KOPT-K1 (cell line): ENCODE results near the gene GAD1.

Experiments used
- H3K27ac ChIP-seq: fragments of 200-600 bp; sonication (generic); 2 replicates; pipeline ENCODE4 v1.5.1; 2016; ENCODE audit warnings: antibody characterized with exemption, mild to moderate bottlenecking, low read depth, low read length; ENCODE audit not compliant: poor library complexity, severe bottlenecking
- H3K36me3 ChIP-seq: fragments of 200-600 bp; sonication (generic); 2 replicates; pipeline ENCODE4 v1.5.1; 2017; ENCODE audit warnings: antibody characterized with exemption, mild to moderate bottlenecking, low read length, moderate library complexity; ENCODE audit not compliant: insufficient read depth
- H3K9me3 ChIP-seq: fragments of 200-600 bp; sonication (generic); 2 replicates; pipeline ENCODE4 v1.5.1; 2017; ENCODE audit warnings: antibody characterized with exemption, low read length, mild to moderate bottlenecking; ENCODE audit not compliant: insufficient read depth, poor library complexity, severe bottlenecking

GAD1 gene

DNA sequence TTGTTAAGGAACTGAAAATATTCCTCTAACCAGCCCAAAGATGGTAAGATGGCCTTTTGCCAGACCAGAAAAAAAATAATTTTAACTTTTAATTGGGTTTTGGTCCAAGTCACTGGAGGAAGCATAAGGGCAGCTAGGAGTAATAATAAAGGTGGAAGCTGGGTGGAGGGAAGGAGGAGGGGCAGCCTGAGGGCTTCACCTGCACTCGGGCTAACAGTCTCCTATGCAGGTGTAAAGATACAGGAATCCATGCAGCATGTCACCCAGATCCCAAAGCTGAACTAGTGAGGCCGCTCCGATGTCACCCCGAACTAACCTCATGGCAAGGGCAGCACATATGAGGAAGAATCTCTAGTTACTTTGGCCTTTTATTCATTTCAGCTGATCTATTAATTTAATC lies 75.2 kb downstream of the GAD1 start:
- H3K9me3 ChIP-seq, result no peaks in the 10 kb centered on the region
- no peaks in the 10 kb centered on the region for H3K36me3 ChIP-seq
- H3K27ac ChIP-seq, result no peak overlapping the region

DNA sequence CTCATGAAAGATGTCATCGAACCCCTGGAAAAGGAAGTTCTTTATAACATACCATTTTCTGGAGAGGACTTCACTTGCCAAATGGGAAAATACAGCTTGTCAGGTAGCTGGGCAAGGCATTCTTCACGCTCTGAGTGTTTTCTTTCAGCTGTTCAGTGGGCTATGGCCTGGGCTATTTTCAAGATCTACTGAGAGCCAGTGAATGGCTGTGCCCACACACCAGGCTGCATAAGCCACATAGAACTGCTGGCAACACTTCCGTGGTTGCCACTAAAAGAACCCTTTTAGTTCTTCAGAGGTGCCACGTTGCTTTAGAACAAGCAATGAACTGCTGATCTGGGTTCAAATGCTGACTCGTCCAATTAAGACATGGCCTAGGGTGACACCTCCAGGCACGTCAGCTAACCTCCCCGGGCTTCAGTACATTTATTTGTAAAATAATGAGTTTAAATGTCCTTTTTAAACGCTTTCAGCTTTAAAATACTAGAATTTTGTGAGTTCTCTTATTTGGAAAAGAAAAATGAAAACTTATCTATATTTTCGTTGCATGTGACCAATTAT lies 75.8 kb downstream of the GAD1 start:
- Histone ChIP-seq H3K9me3 (no peaks in the 10 kb centered on the region), H3K27ac (no peak overlapping the region), H3K36me3 (no peaks in the 10 kb centered on the region)

- no peak overlapping the region for H3K27ac ChIP-seq
- H3K9me3 ChIP-seq, result no peaks in the 10 kb centered on the region
- no peaks in the 10 kb centered on the region for H3K36me3 ChIP-seq
Measured at GRCh38 chr2:170895023-170895757, 78.5 kb downstream of the GAD1 start.

DNA sequence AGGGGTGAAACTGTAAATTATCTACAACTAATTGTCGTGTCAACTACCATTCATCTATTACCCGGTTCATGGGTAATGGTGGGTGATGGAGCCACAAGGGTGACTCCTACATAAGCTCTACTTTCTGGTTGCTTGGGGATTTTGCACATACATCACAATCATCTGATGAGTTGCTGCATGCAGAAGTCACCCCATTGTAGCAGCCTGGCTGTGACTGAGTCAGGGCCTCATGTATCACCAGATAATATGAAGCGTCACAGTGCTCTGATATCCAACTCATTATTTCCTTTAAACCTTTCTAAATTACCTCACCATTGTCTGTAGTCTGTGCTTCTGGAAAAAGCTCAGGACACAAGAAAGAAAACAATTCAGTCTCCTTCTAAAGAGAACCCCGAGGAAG lies 79.9 kb downstream of the GAD1 start:
- Histone ChIP-seq H3K9me3 (no peaks in the 10 kb centered on the region), H3K36me3 (no peaks in the 10 kb centered on the region), H3K27ac (no peak overlapping the region)

DNA sequence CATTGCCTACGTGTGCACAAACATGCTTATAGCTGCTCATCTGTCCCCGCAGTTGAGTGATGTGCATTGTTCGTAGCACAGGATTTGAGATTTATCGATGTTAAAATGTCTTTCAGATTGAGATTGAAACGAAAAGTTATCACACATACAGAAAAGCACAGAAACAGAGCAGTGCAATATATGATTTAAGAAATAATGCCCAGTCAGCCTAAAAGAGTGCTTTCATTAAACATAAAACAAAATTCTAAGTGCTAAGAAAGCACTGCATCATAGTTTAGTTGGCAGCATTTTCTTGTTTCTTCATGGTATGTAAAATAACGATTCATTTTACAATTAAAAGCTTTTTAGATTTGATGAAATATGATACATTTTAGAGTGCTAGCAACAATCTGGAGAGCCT lies 80.4 kb downstream of the GAD1 start:
- Histone ChIP-seq H3K27ac (no peak overlapping the region), H3K9me3 (no peaks in the 10 kb centered on the region), H3K36me3 (no peaks in the 10 kb centered on the region)

GRCh38 chr2:170905864-170906263 lies 89.2 kb downstream of the GAD1 start:
- no peaks in the 10 kb centered on the region for H3K36me3 ChIP-seq
- no peak overlapping the region for H3K27ac ChIP-seq
- H3K9me3 ChIP-seq, result peaks cover 12% of the 10 kb centered on the region
